IMR-90 (cell line): Measurements from ENCODE around the gene GALNT6.

Experiments used
- BHLHE40 ChIP-seq: fragments of 150-350 bp; IDR thresholded peaks from 2 replicates; pipeline ENCODE4 v1.6.1; 2016; ENCODE audit warnings: mild to moderate bottlenecking, low read depth, low read length
- CEBPB ChIP-seq: IDR thresholded peaks from 2 replicates; pipeline ENCODE4 v1.6.1; 2012; ENCODE audit warnings: low read depth, low read length, improper control_type of control experiment
- FOS ChIP-seq: fragments of 150-350 bp; IDR thresholded peaks from 2 replicates; pipeline ENCODE4 v1.6.1; 2016; ENCODE audit warnings: low read depth, low read length
- MAZ ChIP-seq: IDR thresholded peaks from 2 replicates; pipeline ENCODE4 v1.6.1; 2012; ENCODE audit warnings: low read depth, mild to moderate bottlenecking, low read length, improper control_type of control experiment, moderate library complexity, borderline replicate concordance
- MXI1 ChIP-seq: IDR thresholded peaks from 2 replicates; pipeline ENCODE4 v1.6.1; 2012; ENCODE audit warnings: low read depth, mild to moderate bottlenecking, low read length, moderate library complexity, borderline replicate concordance
- NFE2L2 ChIP-seq: fragments of 150-350 bp; IDR thresholded peaks from 2 replicates; pipeline ENCODE4 v1.6.1; 2016; ENCODE audit warnings: low read depth, mild to moderate bottlenecking, low read length
- POLR2A ChIP-seq: IDR thresholded peaks from 2 replicates; pipeline ENCODE4 v1.6.1; 2012; ENCODE audit warnings: mild to moderate bottlenecking, low read depth, low read length
- RAD21 ChIP-seq: IDR thresholded peaks from 2 replicates; pipeline ENCODE4 v1.6.1; 2012; ENCODE audit warnings: low read length, improper control_type of control experiment
- RCOR1 ChIP-seq: IDR thresholded peaks from 2 replicates; pipeline ENCODE4 v1.6.1; 2012; ENCODE audit warnings: mild to moderate bottlenecking, low read length, improper control_type of control experiment; ENCODE audit not compliant: insufficient replicate concordance
- RFX5 ChIP-seq: IDR thresholded peaks from 2 replicates; pipeline ENCODE4 v1.8.0; 2012; ENCODE audit warnings: low read depth, mild to moderate bottlenecking, low read length, moderate library complexity
- SMC3 ChIP-seq: fragments of 150-350 bp; IDR thresholded peaks from 2 replicates; pipeline ENCODE4 v1.6.1; 2016; ENCODE audit warnings: low read depth, mild to moderate bottlenecking, antibody characterized with exemption, low read length, moderate library complexity
- TF ChIP-seq, protein P1 (sequence below): conservative IDR thresholded peaks from 2 replicates; pipeline ENCODE4 v1.5.1; 2012; ENCODE audit warnings: mild to moderate bottlenecking, low read depth, low read length, improper control_type of control experiment
- TF ChIP-seq, protein P2 (sequence below): fragments of 150-350 bp; IDR thresholded peaks from 2 replicates; pipeline ENCODE4 v1.6.1; 2017; ENCODE audit warnings: mild to moderate bottlenecking, antibody characterized with exemption, low read length, low read depth
- TF ChIP-seq, protein P3 (sequence below): fragments of 150-350 bp; IDR thresholded peaks from 2 replicates; pipeline ENCODE4 v1.6.1; 2016; ENCODE audit warnings: low read depth, mild to moderate bottlenecking, low read length, moderate library complexity, borderline replicate concordance

DNA sequence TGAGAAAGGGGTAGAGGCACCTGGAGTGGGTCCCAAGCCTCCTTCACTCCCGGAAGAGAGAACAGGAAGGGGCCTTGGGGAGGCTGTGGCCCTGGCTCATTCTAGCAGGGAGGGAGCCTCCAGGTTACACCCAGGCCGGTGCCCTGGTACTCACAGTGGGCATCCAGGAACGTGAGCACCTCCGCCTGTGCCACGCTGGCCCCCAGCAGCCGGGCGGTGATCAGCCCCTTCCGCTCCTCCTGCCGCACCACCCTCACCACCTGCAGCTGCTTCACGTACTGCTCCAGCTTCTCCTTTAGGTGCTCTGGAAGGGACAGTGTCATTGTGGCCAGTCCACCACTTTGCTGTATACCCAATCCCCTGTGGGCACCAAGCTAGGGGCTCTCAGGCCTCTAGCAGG lies 25.9 kb downstream of the GALNT6 start:
- TF ChIP-seq, protein P1, sequence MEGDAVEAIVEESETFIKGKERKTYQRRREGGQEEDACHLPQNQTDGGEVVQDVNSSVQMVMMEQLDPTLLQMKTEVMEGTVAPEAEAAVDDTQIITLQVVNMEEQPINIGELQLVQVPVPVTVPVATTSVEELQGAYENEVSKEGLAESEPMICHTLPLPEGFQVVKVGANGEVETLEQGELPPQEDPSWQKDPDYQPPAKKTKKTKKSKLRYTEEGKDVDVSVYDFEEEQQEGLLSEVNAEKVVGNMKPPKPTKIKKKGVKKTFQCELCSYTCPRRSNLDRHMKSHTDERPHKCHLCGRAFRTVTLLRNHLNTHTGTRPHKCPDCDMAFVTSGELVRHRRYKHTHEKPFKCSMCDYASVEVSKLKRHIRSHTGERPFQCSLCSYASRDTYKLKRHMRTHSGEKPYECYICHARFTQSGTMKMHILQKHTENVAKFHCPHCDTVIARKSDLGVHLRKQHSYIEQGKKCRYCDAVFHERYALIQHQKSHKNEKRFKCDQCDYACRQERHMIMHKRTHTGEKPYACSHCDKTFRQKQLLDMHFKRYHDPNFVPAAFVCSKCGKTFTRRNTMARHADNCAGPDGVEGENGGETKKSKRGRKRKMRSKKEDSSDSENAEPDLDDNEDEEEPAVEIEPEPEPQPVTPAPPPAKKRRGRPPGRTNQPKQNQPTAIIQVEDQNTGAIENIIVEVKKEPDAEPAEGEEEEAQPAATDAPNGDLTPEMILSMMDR, result no peak
- TF ChIP-seq POLR2A (no peak), NFE2L2 (no peak), SMC3 (no peak), CEBPB (no peak), MAZ (no peak), FOS (no peak), RFX5 (no peak), MXI1 (no peak), BHLHE40 (no peak), RAD21 (no peak), RCOR1 (no peak)
- TF ChIP-seq, protein P2, sequence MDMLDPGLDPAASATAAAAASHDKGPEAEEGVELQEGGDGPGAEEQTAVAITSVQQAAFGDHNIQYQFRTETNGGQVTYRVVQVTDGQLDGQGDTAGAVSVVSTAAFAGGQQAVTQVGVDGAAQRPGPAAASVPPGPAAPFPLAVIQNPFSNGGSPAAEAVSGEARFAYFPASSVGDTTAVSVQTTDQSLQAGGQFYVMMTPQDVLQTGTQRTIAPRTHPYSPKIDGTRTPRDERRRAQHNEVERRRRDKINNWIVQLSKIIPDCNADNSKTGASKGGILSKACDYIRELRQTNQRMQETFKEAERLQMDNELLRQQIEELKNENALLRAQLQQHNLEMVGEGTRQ, result no peak
- TF ChIP-seq, protein P3, sequence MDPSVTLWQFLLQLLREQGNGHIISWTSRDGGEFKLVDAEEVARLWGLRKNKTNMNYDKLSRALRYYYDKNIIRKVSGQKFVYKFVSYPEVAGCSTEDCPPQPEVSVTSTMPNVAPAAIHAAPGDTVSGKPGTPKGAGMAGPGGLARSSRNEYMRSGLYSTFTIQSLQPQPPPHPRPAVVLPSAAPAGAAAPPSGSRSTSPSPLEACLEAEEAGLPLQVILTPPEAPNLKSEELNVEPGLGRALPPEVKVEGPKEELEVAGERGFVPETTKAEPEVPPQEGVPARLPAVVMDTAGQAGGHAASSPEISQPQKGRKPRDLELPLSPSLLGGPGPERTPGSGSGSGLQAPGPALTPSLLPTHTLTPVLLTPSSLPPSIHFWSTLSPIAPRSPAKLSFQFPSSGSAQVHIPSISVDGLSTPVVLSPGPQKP, result no peak
